Endothelial cell (in vitro differentiated cells): ENCODE measurements around the gene MTREX. TPM values are rescaled to one million over a fixed set of nuclear protein-coding genes. Genes with fewer than 3 reads are reported as not detected.

Experiments used
- DNase-seq: peaks from one replicate; pipeline ENCODE4 v3.0.0; 2021; ENCODE audit warnings: low spot score
- H3K27ac Mint-ChIP-seq: one replicate; pipeline ENCODE4 v1.8.0; 2021; ENCODE audit warnings: mixed read lengths, inconsistent platforms; ENCODE audit not compliant: unreplicated experiment
- H3K27me3 Mint-ChIP-seq: one replicate; pipeline ENCODE4 v1.8.0; 2021; ENCODE audit warnings: mild to moderate bottlenecking, moderate library complexity, mixed read lengths, inconsistent platforms; ENCODE audit not compliant: unreplicated experiment
- H3K36me3 Mint-ChIP-seq: one replicate; pipeline ENCODE4 v1.8.0; 2021; ENCODE audit warnings: mild to moderate bottlenecking, low read depth, mixed read lengths, inconsistent platforms; ENCODE audit not compliant: unreplicated experiment
- H3K4me1 Mint-ChIP-seq: one replicate; pipeline ENCODE4 v1.8.0; 2021; ENCODE audit warnings: mild to moderate bottlenecking, mixed read lengths, inconsistent platforms; ENCODE audit not compliant: unreplicated experiment
- H3K4me3 Mint-ChIP-seq: one replicate; pipeline ENCODE4 v1.8.0; 2021; ENCODE audit warnings: mild to moderate bottlenecking, mixed read lengths, inconsistent platforms; ENCODE audit not compliant: unreplicated experiment
- H3K9me3 Mint-ChIP-seq: one replicate; pipeline ENCODE4 v1.8.0; 2021; ENCODE audit warnings: mixed read lengths, inconsistent platforms; ENCODE audit not compliant: unreplicated experiment
- CTCF ChIP-seq: fragments of 200-600 bp; sonication (generic); IDR thresholded peaks from one replicate; pipeline ENCODE4 v1.5.0; 2021; ENCODE audit warnings: antibody characterized with exemption; ENCODE audit not compliant: unreplicated experiment
- total RNA-seq: library from RNA; stranded (reverse); fragmentation: NEBNext Ultra II Directional; extraction: Animal tissue kit (Norgen Biotek cat#: 25700); gene quantifications from one replicate; pipeline ENCODE4 v1.2.1, GENCODE V29; 2021; ENCODE audit not compliant: unreplicated experiment

MTREX gene
- total RNA-seq, 1 donor from 2014 or later = 54.4 TPM

DNA sequence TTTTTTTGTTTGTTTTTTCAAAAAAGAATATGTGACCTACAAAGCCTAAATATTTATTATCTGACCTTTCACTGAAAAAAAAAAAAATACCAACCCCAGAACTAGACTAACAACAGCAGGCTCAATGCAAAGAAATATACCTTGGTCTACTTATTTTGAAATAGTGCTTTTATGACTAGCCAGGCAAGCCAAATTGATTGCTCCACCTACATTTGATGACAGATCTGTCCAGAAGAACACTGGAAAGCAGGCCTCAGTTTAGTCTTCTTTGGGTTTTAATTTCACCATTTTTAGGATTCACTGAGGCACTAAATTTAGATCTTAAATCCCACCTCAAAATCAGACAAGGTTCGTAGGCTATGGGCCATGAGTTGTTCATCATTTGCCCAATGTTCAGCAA lies 129.7 kb downstream of the MTREX start:
- Mint-ChIP-seq H3K27me3 (peaks cover 4% of the 10 kb centered on the region), H3K4me3 (no peak overlapping the region), H3K27ac (peak overlapping the region; percentile 49), H3K36me3 (peaks cover 9% of the 10 kb centered on the region), H3K9me3 (peaks cover 3% of the 10 kb centered on the region), H3K4me1 (no peaks in the 10 kb centered on the region)
- DNase-seq = no peak
- TF ChIP-seq CTCF = no peak

- no peak for TF ChIP-seq CTCF
- H3K36me3 Mint-ChIP-seq = peaks cover 6% of the 10 kb centered on the region
- DNase-seq = no peak
- H3K4me1 Mint-ChIP-seq = no peaks in the 10 kb centered on the region
- peak overlapping the region; percentile 49 for H3K27ac Mint-ChIP-seq
- H3K27me3 Mint-ChIP-seq = peaks cover 3% of the 10 kb centered on the region
- H3K9me3 Mint-ChIP-seq = no peaks in the 10 kb centered on the region
- H3K4me3 Mint-ChIP-seq = no peak overlapping the region
Measured at GRCh38 chr5:55437859-55438206, 130.0 kb downstream of the MTREX start.

DNA sequence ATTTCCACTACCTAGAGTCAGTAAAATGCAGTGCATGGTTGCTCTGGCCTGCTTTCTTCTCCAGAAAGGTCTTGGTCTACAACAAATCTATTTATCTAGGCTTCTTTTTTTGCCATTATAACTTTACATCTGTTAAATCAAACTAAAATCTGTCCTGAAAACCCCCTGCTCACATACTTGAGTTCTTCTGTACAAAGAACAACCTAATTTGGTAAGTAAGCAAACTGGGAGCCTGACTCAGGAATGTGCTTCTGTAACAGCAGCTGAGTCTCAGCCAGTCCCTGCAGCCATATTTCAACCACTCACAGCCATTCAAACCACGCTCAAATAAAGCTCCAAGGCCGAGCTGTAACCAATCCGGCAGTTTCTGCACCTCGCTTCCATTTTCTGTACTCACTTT lies 131.2 kb downstream of the MTREX start:
- Mint-ChIP-seq H3K27ac (no peak overlapping the region), H3K4me3 (no peak overlapping the region), H3K27me3 (peaks cover 3% of the 10 kb centered on the region), H3K9me3 (no peaks in the 10 kb centered on the region), H3K36me3 (peaks cover 5% of the 10 kb centered on the region), H3K4me1 (no peaks in the 10 kb centered on the region)
- DNase-seq = no peak
- TF ChIP-seq CTCF = no peak

DNA sequence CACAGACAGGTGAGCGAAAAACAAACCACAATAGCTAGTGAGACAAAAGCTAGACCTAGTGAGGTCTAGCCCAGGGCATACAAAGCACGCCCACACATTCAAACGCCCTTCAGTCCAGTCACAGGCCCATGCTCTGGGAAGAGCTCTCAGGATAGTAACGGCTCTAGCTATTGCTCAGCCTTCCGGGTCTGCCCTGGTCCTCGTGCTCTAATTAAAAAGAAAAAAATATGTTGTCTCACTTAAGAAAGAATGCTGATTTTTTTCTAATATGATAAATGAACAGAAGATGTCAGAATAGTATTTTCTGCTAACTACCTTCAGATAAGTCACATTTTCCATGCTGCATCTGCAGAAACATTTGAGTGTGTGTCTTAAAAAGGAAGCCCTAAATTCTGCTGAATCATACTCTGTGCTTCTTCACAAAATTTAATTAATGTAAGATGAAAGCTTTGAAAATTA lies 132.4 kb downstream of the MTREX start:
- H3K4me1 Mint-ChIP-seq = no peaks in the 10 kb centered on the region
- no peaks in the 10 kb centered on the region for H3K9me3 Mint-ChIP-seq
- no peak overlapping the region for H3K27ac Mint-ChIP-seq
- TF ChIP-seq CTCF = no peak
- H3K4me3 Mint-ChIP-seq = no peak overlapping the region
- peaks cover 5% of the 10 kb centered on the region for H3K36me3 Mint-ChIP-seq
- peaks cover 3% of the 10 kb centered on the region for H3K27me3 Mint-ChIP-seq
- DNase-seq = no peak

GRCh38 chr5:55441107-55441771 lies 133.4 kb downstream of the MTREX start:
- Mint-ChIP-seq H3K27ac (no peak overlapping the region), H3K9me3 (no peaks in the 10 kb centered on the region), H3K4me3 (no peak overlapping the region), H3K27me3 (peaks cover 5% of the 10 kb centered on the region), H3K36me3 (peaks cover 3% of the 10 kb centered on the region), H3K4me1 (no peaks in the 10 kb centered on the region)
- DNase-seq = no peak
- no peak for TF ChIP-seq CTCF
